Spleen (tissue), 7 donors: ENCODE data around the gene AJAP1.

ENCODE experiments used
- CTCF ChIP-seq, 11 experiments: fragments of 200-600 bp in 7 of 11; fragments of 450-650 bp in 4 of 11; sonication (generic) in 4 of 11; IDR thresholded peaks in 8 of 11; conservative IDR thresholded peaks in 3 of 11; 1 replicate in 7 of 11; 2 replicates in 4 of 11; pipeline versions ENCODE4 v1.4.0 to v1.8.0; 2016 to 2021; ENCODE audit warnings: antibody characterized with exemption in 11 of 11, inconsistent platforms in 4 of 11, mild to moderate bottlenecking in 1 of 11
- POLR2A ChIP-seq, 3 donors: fragments of 450-650 bp; IDR thresholded peaks; one replicate each; pipeline ENCODE4 v1.5.1; 2017; ENCODE audit warnings: antibody characterized with exemption in 3 of 3, mild to moderate bottlenecking in 1 of 3
- POLR2AphosphoS5 ChIP-seq, 3 donors: sonication (generic); formaldehyde crosslinking; IDR thresholded peaks; one replicate each; pipeline ENCODE4 v1.5.1; 2017; ENCODE audit warnings: antibody characterized with exemption in 3 of 3
- donor health status: DM: no; HTN: no; CAD: no; lungs with moderate emphysema.
- donor health status: DM: no; HTN: no; CAD: no.
- donor health status: DM: no; HTN: no; CAD: no.

GRCh38 chr1:4677608-4678007, 23.2 kb downstream of the AJAP1 start:
- TF ChIP-seq POLR2A (IDR thresholded peaks at IDR 0.05) (no peak), CTCF (IDR thresholded peaks at IDR 0.05 in 8 of 11, conservative IDR thresholded peaks at IDR 0.05 in 3 of 11) (no peak), POLR2AphosphoS5 (IDR thresholded peaks at IDR 0.05) (no peak)
